ENCODE data around the gene MSL1. TPM values are rescaled to one million over a fixed set of nuclear protein-coding genes. Genes with fewer than 3 reads are reported as not detected.
A peak's percentile ranks its signal among the peaks of the same experiment; 100 is the strongest.

Gene MSL1
- total and polyA plus RNA-seq, 9 of the 15 experiments (the other 6 are each of a cell fraction or from before 2014, with no cell fraction given) = 13.8 to 120 (median 61.9) TPM

GRCh38 chr17:40097087-40097486 is 24.7 kb upstream of the MSL1 start:
- Histone ChIP-seq H3K4me3 (no peak overlapping the region), H3K9me3 (replicated peaks; ENCODE audit: control insufficient read depth, insufficient read depth, low read depth, low read length) (no peaks in the 10 kb centered on the region), H3K79me2 (ENCODE audit: control insufficient read depth, insufficient read depth, low read length) (peaks cover 28% of the 10 kb centered on the region), H3K4me2 (ENCODE audit: insufficient read depth, low read length) (peak overlapping the region; percentile 91; the same call in 1 of the 2 replicates), H3K36me3 (ENCODE audit: control insufficient read depth, insufficient read depth, low read length) (peaks cover 62% of the 10 kb centered on the region; the same call in 2 of the 3 replicates), H4K20me1 (replicated peaks; ENCODE audit: control insufficient read depth, insufficient read depth, low read length) (no peaks in the 10 kb centered on the region), H3K9me1 (ENCODE audit: control insufficient read depth, insufficient read depth, low read length) (peaks cover 4% of the 10 kb centered on the region), H3K27me3 (ENCODE audit: control insufficient read depth in 2 of 2, insufficient read depth in 2 of 2, low read length in 2 of 2) (no peaks in the 10 kb centered on the region), H3K4me1 (replicated peaks in 1 of 2; ENCODE audit: control insufficient read depth in 2 of 2, insufficient read depth in 2 of 2, low read length in 2 of 2) (peaks cover 34 to 54% of the 10 kb centered on the region in 2 experiments), H2AFZ (ENCODE audit: low read depth, low read length) (no peak overlapping the region), H3K27ac (ENCODE audit: extremely low read depth, low read depth, low read length) (peak overlapping the region; percentile 100; the same call in 2 of the 3 replicates), H3K9ac (ENCODE audit: insufficient read depth in 1 of 2, low read depth in 2 of 2, low read length in 2 of 2) (peak overlapping the region in 1 of 2 experiments; percentile 40; a peak in 1 of 4 replicates)
- CTCF ChIA-PET (ENCODE audit: low intra/inter-chr PET ratio) = no interaction called here
- POLR2A ChIA-PET = interaction anchor here (0.5 kb wide), 1 partner anchor 175 kb away, joined by 3 read pairs; no protein-coding TSS in a partner anchor
- in situ Hi-C loops (cut with MboI) = no loop called here
- no TSS peak for BruUV-seq (replicated peaks)
- intact Hi-C loops (cut with micrococcal nuclease) = no loop called here
- DNase-seq (ENCODE audit: extremely low read depth in 1 of 4, low spot score in 3 of 4) (no peak), FAIRE-seq (no peak), ATAC-seq (no peak)
- 94% methylated on average over 7 of the region's 10 CpGs for WGBS (ENCODE audit: insufficient coverage, low coverage, missing lambda C conversion rate)
- TF ChIP-seq, protein P1, sequence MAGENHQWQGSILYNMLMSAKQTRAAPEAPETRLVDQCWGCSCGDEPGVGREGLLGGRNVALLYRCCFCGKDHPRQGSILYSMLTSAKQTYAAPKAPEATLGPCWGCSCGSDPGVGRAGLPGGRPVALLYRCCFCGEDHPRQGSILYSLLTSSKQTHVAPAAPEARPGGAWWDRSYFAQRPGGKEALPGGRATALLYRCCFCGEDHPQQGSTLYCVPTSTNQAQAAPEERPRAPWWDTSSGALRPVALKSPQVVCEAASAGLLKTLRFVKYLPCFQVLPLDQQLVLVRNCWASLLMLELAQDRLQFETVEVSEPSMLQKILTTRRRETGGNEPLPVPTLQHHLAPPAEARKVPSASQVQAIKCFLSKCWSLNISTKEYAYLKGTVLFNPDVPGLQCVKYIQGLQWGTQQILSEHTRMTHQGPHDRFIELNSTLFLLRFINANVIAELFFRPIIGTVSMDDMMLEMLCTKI (IDR thresholded peaks at IDR 0.05; ENCODE audit: partially characterized antibody) = no peak
- TF ChIP-seq ZNF165 (CRISPR knock-in tag; IDR thresholded peaks at IDR 0.05; ENCODE audit: borderline replicate concordance) (no peak), KDM4B (IDR thresholded peaks at IDR 0.05; ENCODE audit: borderline replicate concordance in 2 of 2, low read depth in 1 of 2) (no peak), ZNF445 (CRISPR knock-in tag; IDR thresholded peaks at IDR 0.05; ENCODE audit: low read depth) (no peak), FOXK1 (CRISPR knock-in tag; IDR thresholded peaks at IDR 0.05; ENCODE audit: borderline replicate concordance) (no peak), THAP12 (CRISPR knock-in tag; IDR thresholded peaks at IDR 0.05) (no peak), GABPB2 (CRISPR knock-in tag; conservative IDR thresholded peaks at IDR 0.05) (no peak), NKRF (IDR thresholded peaks at IDR 0.05; ENCODE audit: borderline replicate concordance) (no peak), NRF1 (conservative IDR thresholded peaks at IDR 0.05 in 1 of 2, IDR thresholded peaks at IDR 0.05 in 1 of 2) (no peak), HDAC8 (tag; IDR thresholded peaks at IDR 0.05) (no peak), POLR2AphosphoS5 (IDR thresholded peaks at IDR 0.05; ENCODE audit: control insufficient read depth, insufficient read depth, low read depth, low read length) (no peak), FOXM1 (IDR thresholded peaks at IDR 0.05; ENCODE audit: low read depth) (no peak), FOXM1 (CRISPR knock-in tag; IDR thresholded peaks at IDR 0.05; ENCODE audit: low read depth) (no peak), WHSC1 (IDR thresholded peaks at IDR 0.05; ENCODE audit: low read length) (no peak), ELF2 (CRISPR knock-in tag; IDR thresholded peaks at IDR 0.05) (no peak)
- TF ChIP-seq, protein P2, sequence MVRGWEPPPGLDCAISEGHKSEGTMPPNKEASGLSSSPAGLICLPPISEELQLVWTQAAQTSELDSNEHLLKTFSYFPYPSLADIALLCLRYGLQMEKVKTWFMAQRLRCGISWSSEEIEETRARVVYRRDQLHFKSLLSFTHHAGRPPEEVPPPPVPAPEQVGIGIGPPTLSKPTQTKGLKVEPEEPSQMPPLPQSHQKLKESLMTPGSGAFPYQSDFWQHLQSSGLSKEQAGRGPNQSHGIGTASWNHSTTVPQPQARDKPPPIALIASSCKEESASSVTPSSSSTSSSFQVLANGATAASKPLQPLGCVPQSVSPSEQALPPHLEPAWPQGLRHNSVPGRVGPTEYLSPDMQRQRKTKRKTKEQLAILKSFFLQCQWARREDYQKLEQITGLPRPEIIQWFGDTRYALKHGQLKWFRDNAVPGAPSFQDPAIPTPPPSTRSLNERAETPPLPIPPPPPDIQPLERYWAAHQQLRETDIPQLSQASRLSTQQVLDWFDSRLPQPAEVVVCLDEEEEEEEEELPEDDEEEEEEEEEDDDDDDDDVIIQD (CRISPR knock-in tag; IDR thresholded peaks at IDR 0.05) = no peak
